Stimulated activated naive CD8-positive, alpha-beta T cell treated with anti-CD3 and anti-CD28 coated beads, Interleukin-15, Interleukin-2, amounts not matched to agents 100 U/mL and 50 U/mL, for 24 hours (primary cell): ENCODE results near the gene CEMIP.

Experiments
- ATAC-seq: fragments of 150-1000 bp; cut with Tn5 transposase; one replicate; pipeline ENCODE4 v1.10.0; 2021
- DNase-seq: peaks from one replicate; pipeline ENCODE4 v3.0.0; 2021

The CEMIP gene

DNA sequence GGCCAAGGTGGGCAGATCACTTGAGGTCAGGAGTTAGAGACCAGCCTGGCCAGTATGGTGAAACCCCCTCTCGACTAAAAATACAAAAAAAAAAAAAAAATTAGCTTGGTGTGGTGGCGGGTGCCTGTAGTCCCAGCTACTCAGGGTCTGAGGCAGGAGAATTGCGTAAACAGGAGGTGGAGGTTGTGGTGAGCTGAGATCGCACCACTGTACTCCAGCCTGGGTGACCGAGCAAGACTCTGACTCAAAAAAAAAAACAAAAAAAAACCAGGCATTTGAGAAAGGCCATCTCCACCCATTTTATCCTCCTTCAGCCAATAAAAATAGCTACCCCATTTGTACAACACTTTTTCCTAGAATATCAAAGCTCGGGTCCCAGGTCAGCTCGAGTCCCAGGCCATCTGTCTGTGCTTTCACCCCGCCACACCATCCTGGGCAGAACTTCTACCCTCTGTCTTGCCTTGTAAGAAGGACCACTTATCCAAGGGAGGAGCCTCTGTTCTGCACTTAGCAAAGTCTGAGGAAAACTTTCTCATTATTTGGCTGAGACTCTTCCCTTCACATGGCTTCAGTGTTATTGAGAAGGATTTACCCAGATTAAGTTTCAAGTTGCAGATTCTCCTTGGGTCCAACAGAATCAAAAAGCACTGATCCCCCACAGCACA lies 111.3 kb downstream of the CEMIP start:
- no peak for DNase-seq
- no peak for ATAC-seq

DNA sequence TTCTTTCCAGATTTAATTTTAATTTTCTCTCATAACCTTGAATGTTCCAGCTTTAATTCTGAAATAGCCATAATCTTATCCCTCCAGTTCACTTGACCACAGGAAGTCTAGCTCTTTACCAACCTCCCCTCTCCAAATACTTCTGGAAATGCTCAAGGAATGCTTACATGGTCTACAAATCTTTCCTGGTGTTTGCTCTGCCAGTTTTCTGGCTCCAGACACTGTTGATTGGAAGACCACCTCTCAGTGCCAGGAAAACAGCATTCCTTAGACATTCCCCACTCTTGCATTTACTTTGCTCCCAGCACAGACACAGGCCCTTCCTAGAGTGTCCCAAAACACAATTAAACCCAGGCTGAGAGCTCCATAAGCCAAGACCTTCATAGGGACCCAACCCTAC lies 111.8 kb downstream of the CEMIP start:
- DNase-seq (no peak), ATAC-seq (no peak)

DNA sequence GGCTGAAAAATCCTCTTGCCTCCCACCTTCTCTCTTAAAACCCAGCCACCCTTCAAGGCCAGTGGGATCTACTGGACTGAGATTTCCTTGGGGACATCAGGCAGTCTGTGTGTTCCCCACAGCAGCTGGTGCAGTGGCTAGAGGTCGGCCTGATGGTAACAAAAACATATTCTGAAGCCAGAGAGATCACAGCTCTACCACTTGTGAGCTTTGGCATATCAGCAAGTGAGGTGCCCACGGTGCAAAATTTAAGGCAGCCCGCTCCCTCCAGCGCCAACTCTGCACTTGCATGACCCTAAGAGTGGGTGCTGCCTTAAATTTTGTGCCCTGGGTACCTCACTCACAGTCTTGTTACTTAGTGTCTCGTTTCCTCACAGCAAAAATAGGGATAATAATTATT lies 113.2 kb downstream of the CEMIP start:
- ATAC-seq = no peak
- no peak for DNase-seq

DNA sequence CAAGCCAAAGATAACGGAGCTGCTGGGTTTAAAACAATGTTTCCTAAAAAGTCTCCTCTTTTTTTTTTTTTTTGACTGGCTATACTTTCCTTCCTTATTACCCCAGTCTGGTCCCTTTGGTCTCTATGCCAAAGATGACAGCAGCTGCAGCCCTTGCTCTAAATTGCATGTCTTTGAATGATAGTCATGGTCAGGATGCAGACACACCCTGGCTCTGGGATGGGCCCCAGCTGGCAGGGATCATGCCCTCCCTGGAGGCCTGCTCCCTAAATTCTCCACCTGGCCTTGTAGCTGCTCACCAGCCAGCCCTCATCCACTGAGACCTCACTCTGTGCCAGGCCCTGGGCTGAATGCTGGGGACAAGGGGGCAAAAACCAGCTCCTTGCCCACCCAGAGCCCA lies 114.6 kb downstream of the CEMIP start:
- ATAC-seq (no peak), DNase-seq (no peak)

DNA sequence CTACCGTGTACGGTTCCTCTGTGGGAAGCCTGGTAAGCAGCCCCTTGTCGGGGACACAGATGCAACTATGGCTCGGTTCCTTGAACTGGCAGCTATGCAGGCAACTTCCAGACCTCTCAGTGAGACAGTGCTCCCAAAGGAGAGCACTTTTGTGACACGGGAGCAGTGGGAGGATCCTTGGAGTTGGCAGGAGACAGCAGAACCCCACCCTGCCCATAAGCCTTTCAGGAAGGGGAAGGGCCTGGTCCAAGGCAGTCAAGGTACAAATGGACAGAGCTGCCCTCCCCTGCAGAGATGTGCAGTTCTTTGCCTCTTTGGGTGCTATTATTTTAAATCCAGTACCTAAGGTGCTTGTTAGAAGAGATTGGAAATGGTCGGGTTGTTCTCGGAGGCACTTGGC lies 115.9 kb downstream of the CEMIP start:
- no peak for ATAC-seq
- DNase-seq = no peak

DNA sequence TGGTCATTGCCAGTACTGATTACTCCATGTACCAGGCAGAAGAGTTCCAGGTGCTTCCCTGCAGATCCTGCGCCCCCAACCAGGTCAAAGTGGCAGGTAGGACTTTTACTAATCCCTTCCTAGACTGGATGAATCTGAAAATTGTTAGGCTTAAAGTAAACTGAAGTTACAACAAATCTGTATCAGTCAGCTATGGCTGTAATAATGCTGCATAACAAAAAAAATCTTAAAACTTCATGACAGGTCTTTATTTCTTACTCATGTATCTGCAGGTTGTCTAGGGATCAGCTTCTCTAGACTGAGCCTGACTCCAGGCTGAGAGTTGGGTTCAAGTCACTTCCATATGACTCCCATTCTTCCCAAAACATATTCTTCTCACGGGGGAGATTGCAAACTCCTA lies 116.8 kb downstream of the CEMIP start:
- ATAC-seq (no peak), DNase-seq (no peak)

DNA sequence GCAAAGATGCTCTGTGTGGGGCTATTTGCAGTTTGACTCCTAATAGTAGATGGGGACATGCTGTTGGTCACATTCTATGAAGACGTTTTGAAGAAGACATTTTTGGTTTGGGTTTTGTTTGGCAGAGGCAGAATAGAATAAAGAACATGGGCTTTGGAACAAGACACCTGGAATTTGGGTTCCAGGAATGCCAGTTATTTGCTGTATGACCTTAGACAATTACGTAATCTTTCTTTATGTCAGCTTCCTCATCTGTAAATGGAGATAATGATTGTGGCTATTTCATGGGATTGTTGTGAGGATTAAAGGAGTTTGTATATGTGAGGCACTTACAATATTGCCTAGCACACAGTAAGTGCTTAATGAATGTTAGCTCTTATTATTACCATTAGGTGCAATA lies 118.9 kb downstream of the CEMIP start:
- DNase-seq = no peak
- no peak for ATAC-seq

DNA sequence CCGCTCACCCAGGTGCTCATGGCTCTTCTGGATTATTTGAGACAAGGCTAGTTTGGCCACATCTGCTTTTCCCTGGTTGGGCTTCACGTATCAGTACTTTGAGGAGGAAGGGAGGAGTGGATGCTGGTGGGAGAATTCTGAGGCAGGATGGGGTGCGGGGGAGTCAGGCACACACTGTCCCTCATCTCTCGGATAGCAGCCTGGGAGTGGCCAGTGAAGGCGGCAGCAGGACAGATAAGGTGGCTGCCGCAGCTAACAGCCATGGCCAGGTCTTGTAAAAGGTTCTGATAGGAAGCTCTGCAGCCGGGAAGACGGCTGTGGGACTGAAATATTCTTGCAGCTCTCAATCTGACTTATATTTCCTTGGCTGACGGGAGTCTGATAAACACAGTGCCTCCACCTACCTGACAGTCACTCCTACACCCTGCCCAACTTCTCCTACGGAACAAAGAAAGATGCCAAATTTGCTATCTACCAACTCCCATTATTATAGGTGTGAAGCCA lies 123.2 kb downstream of the CEMIP start:
- no peak for DNase-seq
- ATAC-seq = no peak

DNA sequence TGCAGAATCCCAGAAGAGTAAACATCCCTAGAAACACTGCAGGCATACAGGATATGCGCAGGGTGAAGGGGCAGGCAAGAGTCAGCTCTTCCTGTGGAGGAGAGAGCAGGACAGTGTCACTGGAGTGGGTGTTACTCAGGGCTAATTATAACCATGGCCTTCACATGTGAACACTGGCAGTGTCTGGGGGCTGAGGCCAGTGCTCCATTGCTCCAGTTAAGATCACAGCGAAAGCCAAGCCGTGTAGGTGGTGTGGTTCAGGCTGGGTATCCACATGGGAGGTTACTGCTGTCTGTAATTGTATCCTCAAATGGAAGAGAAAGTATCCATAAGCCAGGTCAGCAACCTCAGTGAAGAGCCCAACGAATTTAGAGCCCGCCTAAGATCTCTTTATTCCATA lies 125.8 kb downstream of the CEMIP start:
- ATAC-seq (no peak), DNase-seq (no peak)

DNA sequence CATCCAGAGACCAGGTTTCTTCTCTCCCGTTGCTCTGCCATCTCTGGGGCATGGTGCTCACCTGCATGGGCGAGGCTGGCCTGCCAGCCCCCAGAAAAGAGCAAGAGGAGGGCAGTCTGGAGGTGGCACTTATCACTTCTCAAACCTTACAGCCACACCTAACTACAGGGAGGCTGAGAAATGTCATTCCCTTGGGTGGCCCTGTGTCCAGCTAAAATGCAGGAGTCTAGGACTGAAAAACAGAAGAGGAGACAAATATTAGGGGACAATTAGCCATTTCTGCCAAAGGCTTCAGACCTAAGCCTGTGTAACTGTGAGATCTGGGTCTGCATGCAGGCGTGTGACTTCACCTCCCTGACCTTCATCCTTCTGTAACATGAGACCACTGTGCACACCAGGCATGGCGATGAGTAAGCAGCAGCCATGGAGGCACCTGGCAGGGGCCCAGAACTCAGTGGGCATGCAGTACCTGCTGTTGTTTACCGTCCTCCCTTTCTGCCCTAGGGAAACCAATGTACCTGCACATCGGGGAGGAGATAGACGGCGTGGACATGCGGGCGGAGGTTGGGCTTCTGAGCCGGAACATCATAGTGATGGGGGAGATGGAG lies 127.1 kb downstream of the CEMIP start:
- DNase-seq (no peak), ATAC-seq (no peak)

DNA sequence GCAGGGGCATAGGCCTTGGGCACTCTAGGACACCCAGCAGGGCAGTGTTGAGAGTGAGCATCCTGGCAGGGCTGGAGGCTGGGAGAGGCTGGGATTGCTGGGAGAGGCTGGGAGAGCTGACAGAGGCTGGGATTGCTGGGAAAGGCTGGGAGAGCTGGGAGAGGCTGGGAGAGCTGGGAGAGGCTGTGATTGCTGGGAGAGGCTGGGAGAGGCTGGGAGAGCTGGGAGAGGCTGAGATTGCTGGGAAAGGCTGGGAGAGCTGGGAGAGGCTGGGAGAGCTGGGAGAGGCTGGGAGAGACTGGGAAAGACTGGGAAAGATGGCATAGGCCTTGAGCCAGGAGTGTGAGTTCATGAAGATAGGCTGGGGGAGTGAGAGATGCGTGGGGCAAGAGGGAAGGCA lies 132.7 kb downstream of the CEMIP start:
- no peak for DNase-seq
- no peak for ATAC-seq

DNA sequence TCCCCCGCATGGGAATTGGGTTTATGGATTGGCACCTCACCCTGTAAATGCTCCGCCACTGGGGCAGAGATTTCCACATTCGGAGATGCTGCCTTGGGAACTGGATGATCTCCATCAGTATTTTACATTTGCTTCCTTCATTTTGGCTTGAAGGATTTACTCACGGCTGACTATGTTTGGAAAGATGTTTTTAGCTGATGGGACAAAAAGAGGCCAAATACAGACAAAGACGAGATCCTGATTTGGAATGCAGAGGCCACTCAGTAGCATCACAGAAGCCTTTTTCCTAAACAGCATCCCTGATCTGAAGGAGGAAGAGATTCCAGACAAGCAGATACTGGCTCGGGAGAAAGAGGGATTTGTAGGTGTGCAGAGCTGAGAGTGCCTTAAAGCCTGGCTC lies 133.5 kb downstream of the CEMIP start:
- no peak for DNase-seq
- no peak for ATAC-seq

DNA sequence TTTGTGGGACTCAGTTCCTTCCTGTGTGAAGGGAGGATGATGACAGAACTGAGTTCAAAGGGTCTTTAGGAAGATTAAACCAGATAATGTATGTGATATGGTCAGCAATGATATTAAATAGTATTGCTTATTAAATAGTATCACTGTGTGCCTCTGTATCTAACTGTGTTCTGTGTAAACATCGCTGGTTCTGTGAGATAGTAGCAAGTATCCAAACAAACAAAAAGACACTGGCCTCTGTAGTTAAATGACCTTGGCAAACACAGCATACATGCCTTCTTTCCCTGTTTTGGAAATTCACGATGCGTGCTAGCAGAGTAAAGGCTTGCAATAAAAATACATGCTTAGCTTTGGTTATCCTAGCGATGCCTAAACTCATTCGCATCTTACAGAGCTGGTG lies 134.4 kb downstream of the CEMIP start:
- ATAC-seq (no peak), DNase-seq (no peak)

DNA sequence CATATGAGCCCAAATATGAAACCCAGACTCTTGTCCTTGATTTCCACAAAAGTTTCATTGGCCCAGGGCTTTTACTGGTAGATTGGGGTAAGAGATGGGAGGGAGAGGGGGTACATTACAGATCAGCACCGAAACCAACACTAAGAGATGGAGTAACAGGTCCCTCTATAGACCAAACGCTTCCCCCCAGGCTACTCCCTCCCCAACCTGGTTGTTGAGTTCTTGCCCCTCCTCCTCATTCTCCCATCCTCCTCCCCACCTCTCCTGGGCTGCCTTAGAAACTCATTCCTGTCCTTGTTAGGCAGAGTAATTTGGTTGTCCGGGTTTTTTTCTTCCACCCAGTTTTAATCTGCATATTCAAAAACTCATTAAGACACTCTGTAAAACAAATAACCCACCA lies 136.3 kb downstream of the CEMIP start:
- DNase-seq (no peak), ATAC-seq (no peak)

DNA sequence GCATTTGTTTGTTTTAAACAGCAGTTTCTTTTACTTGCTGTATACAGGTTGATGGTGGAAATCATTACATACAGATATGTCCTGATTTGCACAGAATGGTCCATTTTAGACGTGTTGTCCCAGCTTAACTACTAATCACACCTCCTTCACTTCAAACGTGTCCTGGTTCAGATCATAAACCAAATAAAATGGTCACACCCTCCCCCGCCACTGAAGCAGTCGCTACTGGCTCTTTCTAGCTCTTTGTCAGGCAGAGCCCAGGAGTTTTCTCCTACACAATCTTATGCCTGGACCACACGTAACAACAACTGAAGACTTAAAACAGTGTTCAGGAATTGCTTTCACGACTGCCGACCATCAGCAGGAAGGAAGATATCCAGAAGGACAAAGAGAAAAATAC lies 136.9 kb downstream of the CEMIP start:
- ATAC-seq = no peak
- DNase-seq = no peak

DNA sequence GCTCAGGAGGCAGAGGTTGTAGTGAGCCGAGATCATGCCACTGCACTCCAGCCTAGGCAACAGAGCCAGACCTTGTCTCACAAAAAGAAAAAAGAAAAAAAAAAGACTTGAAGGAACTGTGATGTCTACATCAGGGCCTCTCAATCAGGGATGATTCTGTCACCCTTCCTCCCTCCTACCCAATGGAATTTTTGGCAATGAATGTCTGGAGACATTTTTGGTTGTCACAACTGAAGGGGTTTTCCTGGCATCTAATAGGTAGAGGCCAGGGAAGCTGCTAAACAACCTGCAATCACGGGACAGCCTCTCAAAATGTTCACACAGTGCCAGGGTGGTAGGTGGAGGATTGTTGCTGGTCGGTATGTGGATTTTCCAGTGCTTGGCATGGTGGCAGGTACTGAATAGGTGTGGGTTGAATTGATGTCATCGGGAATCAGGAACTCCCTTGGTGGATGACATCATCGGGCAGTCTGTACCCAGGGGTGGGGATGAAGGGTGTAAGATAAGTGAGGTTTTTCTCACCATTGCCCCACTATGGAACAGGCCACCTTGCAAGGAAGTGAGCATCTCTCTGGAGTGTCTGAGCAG lies 139.1 kb downstream of the CEMIP start:
- DNase-seq (no peak), ATAC-seq (no peak)

DNA sequence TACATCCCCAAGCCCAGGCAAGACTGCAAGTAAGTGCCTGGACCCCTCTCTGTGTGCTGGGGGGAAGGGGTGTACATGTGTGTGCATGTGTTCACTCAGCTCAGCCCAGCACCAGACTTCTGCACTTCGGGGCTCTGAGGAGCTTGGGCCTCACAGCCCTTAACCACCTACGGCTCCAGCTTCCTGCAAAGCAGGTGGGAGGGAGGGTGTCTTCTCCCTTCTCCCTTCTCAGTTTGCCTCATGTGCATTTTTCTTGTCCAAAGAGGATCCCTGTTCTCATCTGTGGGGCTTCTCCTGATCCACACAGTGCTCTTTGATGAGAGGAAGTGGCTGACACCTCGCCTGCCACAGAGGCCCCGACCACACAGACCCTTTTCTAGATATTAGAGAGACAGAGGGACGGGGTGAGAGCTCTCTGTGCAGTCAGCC lies 141.1 kb downstream of the CEMIP start:
- DNase-seq (peak; percentile 24), ATAC-seq (peak; percentile 85)

DNA sequence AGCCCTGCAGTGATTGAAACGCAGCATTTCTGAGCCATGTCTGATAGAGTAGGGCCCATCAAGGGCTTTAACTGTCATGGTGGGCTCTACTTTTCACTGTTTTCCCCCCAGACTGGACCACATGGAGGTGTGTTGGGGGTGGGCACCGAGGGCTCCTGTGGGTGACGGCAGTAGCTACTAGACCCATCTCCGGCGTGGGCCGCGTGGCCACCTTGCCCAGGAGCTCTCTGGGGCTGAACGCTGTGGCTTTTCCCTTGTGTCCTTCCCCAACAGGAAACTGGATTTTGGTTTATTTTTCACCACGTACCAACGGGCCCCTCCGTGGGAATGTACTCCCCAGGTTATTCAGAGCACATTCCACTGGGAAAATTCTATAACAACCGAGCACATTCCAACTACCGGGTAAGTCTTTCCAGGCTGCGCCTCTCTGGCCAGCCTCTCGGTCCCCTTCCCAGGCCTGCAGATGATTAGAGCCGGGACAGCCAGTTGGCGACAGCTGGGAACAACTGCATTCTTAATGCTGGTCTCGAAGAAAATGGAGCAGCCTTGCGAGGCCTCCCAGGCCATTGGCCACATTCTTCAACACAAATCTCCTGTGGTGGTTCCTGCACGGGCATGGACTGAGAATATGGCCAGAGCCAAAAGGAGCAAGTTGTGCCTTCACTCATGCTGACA lies 142.7 kb downstream of the CEMIP start:
- ATAC-seq (no peak), DNase-seq (no peak)

DNA sequence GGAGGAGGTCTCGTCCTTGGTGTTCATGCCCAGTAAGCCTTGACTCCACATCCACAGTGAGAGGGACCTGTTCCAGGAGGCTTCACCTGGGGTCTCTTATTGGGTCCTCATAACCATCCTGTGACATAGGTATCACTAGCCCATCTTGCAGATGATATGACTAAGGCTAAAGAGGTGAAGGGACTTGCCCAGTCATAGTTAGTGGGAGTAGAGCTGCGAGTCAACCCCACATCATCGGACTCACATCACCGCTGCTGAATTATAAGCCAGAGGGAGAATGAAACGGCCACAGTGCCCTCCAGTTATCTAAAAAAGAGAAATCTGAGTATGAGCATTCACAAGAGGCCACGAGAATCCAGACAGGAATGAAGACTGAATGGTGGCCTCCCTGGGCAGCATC lies 144.5 kb downstream of the CEMIP start:
- DNase-seq = no peak

DNA sequence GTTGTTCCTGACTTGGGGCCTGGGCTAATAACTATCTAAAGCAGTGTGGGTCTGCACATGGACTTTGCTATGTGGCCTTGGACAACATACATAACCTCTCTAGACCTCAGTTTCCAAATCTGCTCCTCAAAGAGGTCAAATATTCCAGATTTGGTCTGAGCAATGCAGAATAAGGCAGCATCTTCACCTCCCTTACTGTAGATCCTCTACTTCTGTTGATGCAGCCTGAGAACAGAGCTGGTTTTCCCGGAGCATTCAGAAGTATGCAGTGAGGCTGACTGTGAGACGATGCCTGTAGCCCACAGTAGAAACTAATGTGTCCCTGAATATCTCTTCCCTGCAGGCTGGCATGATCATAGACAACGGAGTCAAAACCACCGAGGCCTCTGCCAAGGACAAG lies 145.1 kb downstream of the CEMIP start:
- DNase-seq (no peak), ATAC-seq (no peak)

More for the DNA sequence above, 144.5 kb downstream of the CEMIP start:
- peak; percentile 62 for ATAC-seq

DNA sequence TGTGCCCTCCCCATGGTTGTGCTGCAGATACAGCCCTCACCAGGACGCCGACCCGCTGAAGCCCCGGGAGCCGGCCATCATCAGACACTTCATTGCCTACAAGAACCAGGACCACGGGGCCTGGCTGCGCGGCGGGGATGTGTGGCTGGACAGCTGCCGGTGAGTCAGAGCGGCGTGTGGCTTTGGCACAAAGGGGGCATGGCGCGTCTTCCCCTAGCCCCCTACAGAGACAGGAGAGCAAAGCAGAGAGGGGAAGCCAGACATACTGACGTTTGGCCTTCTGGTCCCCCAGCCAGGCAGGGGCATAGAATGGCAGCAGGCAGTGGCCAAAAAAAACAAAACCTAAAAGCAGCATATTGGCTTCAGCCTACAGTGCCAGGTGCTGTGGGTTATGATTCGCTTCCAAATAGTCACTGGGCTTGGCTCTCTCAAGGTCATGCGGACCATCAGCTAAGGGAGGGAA lies 146.5 kb downstream of the CEMIP start:
- ATAC-seq = no peak

DNA sequence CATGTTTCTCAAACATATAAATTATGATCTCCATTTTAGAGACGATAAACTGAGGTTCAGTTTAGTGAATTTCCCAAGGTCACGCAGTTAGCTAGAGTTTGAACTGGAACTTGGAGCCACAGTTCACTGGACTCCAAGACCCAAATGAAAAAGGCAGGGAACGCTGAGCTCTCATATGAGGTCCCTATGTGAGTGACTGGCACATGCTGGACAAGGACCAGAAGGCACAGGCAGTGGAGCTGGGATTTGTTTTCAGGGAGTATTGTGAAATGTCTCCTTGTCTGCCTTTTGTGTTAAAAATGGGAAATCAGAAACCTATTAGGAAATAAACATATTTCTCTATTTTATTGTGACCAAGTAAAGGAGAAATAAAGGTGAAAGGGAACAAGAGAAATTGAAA lies 147.0 kb downstream of the CEMIP start:
- DNase-seq = no peak
- no peak for ATAC-seq

More for the DNA sequence above, 146.5 kb downstream of the CEMIP start:
- no peak for DNase-seq

DNA sequence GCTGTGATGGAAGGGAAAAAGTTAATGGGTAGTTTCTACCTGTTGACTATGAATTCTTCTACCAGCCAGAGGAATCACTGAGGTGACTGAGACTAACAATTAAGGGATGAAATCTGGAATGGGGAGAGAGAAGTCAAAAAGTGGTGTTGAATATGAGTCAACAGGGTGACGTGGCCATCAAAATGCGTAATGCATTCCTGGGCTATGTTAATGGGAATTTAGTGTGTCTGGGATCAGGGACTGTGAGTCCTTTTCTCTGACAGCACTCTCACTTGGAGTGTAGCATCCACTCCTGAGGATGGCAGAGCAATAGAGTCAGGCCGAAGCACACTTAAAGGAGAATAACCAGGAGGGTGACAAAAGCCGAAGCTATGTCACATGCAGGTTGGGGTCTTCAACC lies 150.1 kb downstream of the CEMIP start:
- no peak for ATAC-seq
- no peak for DNase-seq
